Astrocyte (in vitro differentiated cells and primary cell): Measurements from ENCODE around the gene CCDC81.

ENCODE experiments used
- CTCF ChIP-seq: IDR thresholded peaks from 2 replicates; pipeline ENCODE4 v1.5.1; 2011; ENCODE audit warnings: low read depth, mild to moderate bottlenecking, inconsistent platforms, low read length, moderate library complexity; ENCODE audit not compliant: insufficient read depth
- EZH2 ChIP-seq: IDR thresholded peaks from 2 replicates; pipeline ENCODE4 v1.6.1; 2012; ENCODE audit warnings: mild to moderate bottlenecking, low read length, inconsistent platforms; ENCODE audit not compliant: insufficient read depth

- TF ChIP-seq CTCF (no peak), EZH2 (no peak)
Measured at GRCh38 chr11:86440305-86440716, 65.6 kb downstream of the CCDC81 start.
